Spleen (tissue), 7 donors: ENCODE measurements around the gene BRCA1.

Experiments used
- CTCF ChIP-seq, 11 experiments: fragments of 200-600 bp in 7 of 11; fragments of 450-650 bp in 4 of 11; sonication (generic) in 4 of 11; IDR thresholded peaks in 8 of 11; conservative IDR thresholded peaks in 3 of 11; 1 replicate in 7 of 11; 2 replicates in 4 of 11; pipeline versions ENCODE4 v1.4.0 to v1.8.0; 2016 to 2021; ENCODE audit warnings: antibody characterized with exemption in 11 of 11, inconsistent platforms in 4 of 11, mild to moderate bottlenecking in 1 of 11
- POLR2A ChIP-seq, 3 donors: fragments of 450-650 bp; IDR thresholded peaks; one replicate each; pipeline ENCODE4 v1.5.1; 2017; ENCODE audit warnings: antibody characterized with exemption in 3 of 3, mild to moderate bottlenecking in 1 of 3
- POLR2AphosphoS5 ChIP-seq, 3 donors: sonication (generic); formaldehyde crosslinking; IDR thresholded peaks; one replicate each; pipeline ENCODE4 v1.5.1; 2017; ENCODE audit warnings: antibody characterized with exemption in 3 of 3
- donor health status: DM: no; HTN: no; CAD: no; lungs with moderate emphysema.
- donor health status: DM: no; HTN: no; CAD: no.
- donor health status: DM: no; HTN: no; CAD: no.

GRCh38 chr17:43031666-43032065, 93.5 kb downstream of the BRCA1 start:
- TF ChIP-seq POLR2A (IDR thresholded peaks at IDR 0.05) (no peak), CTCF (IDR thresholded peaks at IDR 0.05 in 8 of 11, conservative IDR thresholded peaks at IDR 0.05 in 3 of 11) (no peak), POLR2AphosphoS5 (IDR thresholded peaks at IDR 0.05) (no peak)
